ENCODE results near the gene GCK. TPM values are rescaled to one million over a fixed set of nuclear protein-coding genes. Genes with fewer than 3 reads are reported as not detected.

Gene GCK
- total and polyA plus RNA-seq, 2 of the 13 experiments (the other 11 are each of a cell fraction or from before 2014, with no cell fraction given) = not detected

GRCh38 chr7:44127161-44127560 is 62.1 kb downstream of the GCK start (continued):
- TF ChIP-seq KLF16 (CRISPR knock-in tag; IDR thresholded peaks at IDR 0.05) = no peak
- TF ChIP-seq ATF5 (CRISPR knock-in tag; IDR thresholded peaks at IDR 0.05; ENCODE audit: low read depth) = no peak
- no peak for TF ChIP-seq KIAA2018 (CRISPR knock-in tag; IDR thresholded peaks at IDR 0.05; ENCODE audit: borderline replicate concordance)
- TF ChIP-seq, protein P1, sequence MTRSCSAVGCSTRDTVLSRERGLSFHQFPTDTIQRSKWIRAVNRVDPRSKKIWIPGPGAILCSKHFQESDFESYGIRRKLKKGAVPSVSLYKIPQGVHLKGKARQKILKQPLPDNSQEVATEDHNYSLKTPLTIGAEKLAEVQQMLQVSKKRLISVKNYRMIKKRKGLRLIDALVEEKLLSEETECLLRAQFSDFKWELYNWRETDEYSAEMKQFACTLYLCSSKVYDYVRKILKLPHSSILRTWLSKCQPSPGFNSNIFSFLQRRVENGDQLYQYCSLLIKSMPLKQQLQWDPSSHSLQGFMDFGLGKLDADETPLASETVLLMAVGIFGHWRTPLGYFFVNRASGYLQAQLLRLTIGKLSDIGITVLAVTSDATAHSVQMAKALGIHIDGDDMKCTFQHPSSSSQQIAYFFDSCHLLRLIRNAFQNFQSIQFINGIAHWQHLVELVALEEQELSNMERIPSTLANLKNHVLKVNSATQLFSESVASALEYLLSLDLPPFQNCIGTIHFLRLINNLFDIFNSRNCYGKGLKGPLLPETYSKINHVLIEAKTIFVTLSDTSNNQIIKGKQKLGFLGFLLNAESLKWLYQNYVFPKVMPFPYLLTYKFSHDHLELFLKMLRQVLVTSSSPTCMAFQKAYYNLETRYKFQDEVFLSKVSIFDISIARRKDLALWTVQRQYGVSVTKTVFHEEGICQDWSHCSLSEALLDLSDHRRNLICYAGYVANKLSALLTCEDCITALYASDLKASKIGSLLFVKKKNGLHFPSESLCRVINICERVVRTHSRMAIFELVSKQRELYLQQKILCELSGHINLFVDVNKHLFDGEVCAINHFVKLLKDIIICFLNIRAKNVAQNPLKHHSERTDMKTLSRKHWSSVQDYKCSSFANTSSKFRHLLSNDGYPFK (CRISPR knock-in tag; IDR thresholded peaks at IDR 0.05; ENCODE audit: borderline replicate concordance) = no peak
- TF ChIP-seq ZNF891 (CRISPR knock-in tag; IDR thresholded peaks at IDR 0.05) = no peak
- no peak for TF ChIP-seq FOXJ3 (CRISPR knock-in tag; IDR thresholded peaks at IDR 0.05; ENCODE audit: borderline replicate concordance)
- TF ChIP-seq, protein P2, sequence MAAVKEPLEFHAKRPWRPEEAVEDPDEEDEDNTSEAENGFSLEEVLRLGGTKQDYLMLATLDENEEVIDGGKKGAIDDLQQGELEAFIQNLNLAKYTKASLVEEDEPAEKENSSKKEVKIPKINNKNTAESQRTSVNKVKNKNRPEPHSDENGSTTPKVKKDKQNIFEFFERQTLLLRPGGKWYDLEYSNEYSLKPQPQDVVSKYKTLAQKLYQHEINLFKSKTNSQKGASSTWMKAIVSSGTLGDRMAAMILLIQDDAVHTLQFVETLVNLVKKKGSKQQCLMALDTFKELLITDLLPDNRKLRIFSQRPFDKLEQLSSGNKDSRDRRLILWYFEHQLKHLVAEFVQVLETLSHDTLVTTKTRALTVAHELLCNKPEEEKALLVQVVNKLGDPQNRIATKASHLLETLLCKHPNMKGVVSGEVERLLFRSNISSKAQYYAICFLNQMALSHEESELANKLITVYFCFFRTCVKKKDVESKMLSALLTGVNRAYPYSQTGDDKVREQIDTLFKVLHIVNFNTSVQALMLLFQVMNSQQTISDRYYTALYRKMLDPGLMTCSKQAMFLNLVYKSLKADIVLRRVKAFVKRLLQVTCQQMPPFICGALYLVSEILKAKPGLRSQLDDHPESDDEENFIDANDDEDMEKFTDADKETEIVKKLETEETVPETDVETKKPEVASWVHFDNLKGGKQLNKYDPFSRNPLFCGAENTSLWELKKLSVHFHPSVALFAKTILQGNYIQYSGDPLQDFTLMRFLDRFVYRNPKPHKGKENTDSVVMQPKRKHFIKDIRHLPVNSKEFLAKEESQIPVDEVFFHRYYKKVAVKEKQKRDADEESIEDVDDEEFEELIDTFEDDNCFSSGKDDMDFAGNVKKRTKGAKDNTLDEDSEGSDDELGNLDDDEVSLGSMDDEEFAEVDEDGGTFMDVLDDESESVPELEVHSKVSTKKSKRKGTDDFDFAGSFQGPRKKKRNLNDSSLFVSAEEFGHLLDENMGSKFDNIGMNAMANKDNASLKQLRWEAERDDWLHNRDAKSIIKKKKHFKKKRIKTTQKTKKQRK (IDR thresholded peaks at IDR 0.05; ENCODE audit: low read length) = no peak
- TF ChIP-seq ZNF782 (CRISPR knock-in tag; IDR thresholded peaks at IDR 0.05; ENCODE audit: borderline replicate concordance) = no peak
- no peak for TF ChIP-seq ZNF326 (CRISPR knock-in tag; IDR thresholded peaks at IDR 0.05; ENCODE audit: borderline replicate concordance)

All from HepG2 (cell line).